ENCODE data around the gene CD8A.
"Not testable (repeated sequence)": the region's sequence is repeated elsewhere in the genome, so short reads cannot be mapped to it uniquely, and the experiment has no call there.

The CD8A gene

GRCh38 chr2:86775338-86775737 is 15.4 kb downstream of the CD8A start:
- no peak for DNase-seq

GRCh38 chr2:86774862-86775261 is 15.9 kb downstream of the CD8A start:
- no peak for DNase-seq

- no peak for DNase-seq
These were observed 18.1 kb downstream of the CD8A start for GRCh38 chr2:86772611-86773010.

- no peak for DNase-seq
These were observed 19.9 kb downstream of the CD8A start for GRCh38 chr2:86770816-86771301.

- no peak for DNase-seq
These were observed 20.9 kb downstream of the CD8A start for GRCh38 chr2:86769838-86770237.

- DNase-seq = no peak
These were observed 22.3 kb downstream of the CD8A start for GRCh38 chr2:86768189-86768949.

GRCh38 chr2:86765310-86765695 is 25.4 kb downstream of the CD8A start:
- DNase-seq = no peak

- no peak for DNase-seq
These were observed 25.9 kb downstream of the CD8A start for GRCh38 chr2:86764661-86765309.

- no peak for DNase-seq
These were observed 30.3 kb downstream of the CD8A start for GRCh38 chr2:86760371-86760770.

GRCh38 chr2:86758405-86758804 is 32.3 kb downstream of the CD8A start:
- no peak for DNase-seq

- no peak for DNase-seq
These were observed 37.1 kb downstream of the CD8A start for GRCh38 chr2:86753606-86754005.

- no peak for DNase-seq
These were observed 37.8 kb downstream of the CD8A start for GRCh38 chr2:86752934-86753333.

GRCh38 chr2:86751778-86752177 is 38.9 kb downstream of the CD8A start:
- DNase-seq = no peak

- DNase-seq = no peak
These were observed 40.4 kb downstream of the CD8A start for GRCh38 chr2:86750240-86750839.

GRCh38 chr2:86747711-86748639 is 42.7 kb downstream of the CD8A start:
- DNase-seq = no peak

GRCh38 chr2:86746939-86747338 is 43.8 kb downstream of the CD8A start:
- DNase-seq = no peak

- no peak for DNase-seq
These were observed 46.6 kb downstream of the CD8A start for GRCh38 chr2:86744152-86744551.

- DNase-seq = not testable (repeated sequence)
These were observed 48.7 kb downstream of the CD8A start for GRCh38 chr2:86741889-86742498.

GRCh38 chr2:86739889-86740288 is 50.8 kb downstream of the CD8A start:
- not testable (repeated sequence) for DNase-seq

GRCh38 chr2:86739485-86739884 is 51.2 kb downstream of the CD8A start:
- DNase-seq = not testable (repeated sequence)

- not testable (repeated sequence) for DNase-seq
These were observed 55.8 kb downstream of the CD8A start for GRCh38 chr2:86734896-86735295.
